ENCODE results near the gene ATP9B. TPM values are rescaled to one million over a fixed set of nuclear protein-coding genes. Genes with fewer than 3 reads are reported as not detected.

The ATP9B gene
- total RNA-seq, 1 donor from 2014 or later, result 10.8 TPM

DNA sequence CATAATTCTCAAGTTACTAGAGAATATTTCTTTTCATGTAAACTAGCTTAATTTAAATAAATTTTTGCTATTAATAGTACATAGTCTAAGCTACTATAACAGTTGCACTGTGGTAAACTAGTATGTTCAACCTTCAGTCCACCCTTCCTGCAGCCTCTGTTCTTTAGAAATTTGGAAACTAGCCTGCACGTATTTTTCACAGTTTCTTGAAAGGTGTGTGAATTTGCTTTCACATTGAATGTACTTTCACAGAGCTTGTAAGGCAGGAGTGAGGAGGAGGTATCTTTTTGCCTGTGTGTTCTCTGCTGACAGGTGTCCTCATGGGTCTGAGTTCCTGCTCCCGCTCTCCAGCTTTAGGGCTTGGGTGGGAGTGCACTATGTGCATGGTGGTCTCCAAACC, 117.5 kb downstream of the ATP9B start:
- Histone ChIP-seq H3K36me3 (ENCODE audit: control insufficient read depth, insufficient read depth, low read length) (no peaks in the 10 kb centered on the region), H3K4me3 (ENCODE audit: low read depth, low read length) (no peak overlapping the region), H3K27me3 (ENCODE audit: control insufficient read depth, insufficient read depth, low read length) (no peaks in the 10 kb centered on the region)
- no peak for TF ChIP-seq CTCF (IDR thresholded peaks at IDR 0.05; ENCODE audit: insufficient read depth, low read length, severe bottlenecking)
- no peak for FAIRE-seq
- DNase-seq (ENCODE audit: low read depth), result no peak

DNA sequence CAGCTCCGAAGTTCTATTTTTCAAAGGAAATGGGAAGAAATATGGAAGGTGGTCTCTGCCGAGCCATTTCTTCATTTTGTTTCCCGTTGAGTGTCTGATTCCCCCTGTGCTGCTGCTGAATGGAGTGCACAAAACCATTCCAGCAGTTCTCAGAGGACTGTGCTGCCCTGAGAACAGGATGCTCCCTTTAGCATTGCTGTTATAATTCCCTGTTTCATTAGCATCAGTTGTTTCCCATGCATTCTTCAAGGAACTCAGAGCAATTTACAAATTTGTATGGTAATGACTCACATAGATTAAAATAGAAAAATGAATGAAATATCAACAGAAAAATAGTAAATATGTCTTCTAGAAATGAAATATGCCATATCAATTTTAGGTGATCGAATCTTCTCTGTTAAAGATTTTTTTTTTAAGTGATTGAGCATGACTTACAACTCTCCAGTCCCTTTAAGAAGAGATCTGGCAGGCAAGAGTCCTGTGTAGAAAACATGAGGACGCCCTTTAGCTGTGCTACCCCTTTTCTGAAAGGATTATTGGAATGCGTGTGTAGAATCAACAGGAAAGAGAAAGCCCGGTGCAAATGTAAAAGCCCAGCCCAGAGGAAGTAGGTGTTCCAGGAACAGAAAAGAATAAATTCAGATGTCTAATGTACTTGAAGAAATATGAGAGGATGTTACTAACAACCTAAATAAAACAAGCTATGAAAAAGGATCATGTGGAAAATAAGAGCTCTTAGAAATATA, 118.5 kb downstream of the ATP9B start:
- no peak for TF ChIP-seq CTCF (IDR thresholded peaks at IDR 0.05; ENCODE audit: insufficient read depth, low read length, severe bottlenecking)

DNA sequence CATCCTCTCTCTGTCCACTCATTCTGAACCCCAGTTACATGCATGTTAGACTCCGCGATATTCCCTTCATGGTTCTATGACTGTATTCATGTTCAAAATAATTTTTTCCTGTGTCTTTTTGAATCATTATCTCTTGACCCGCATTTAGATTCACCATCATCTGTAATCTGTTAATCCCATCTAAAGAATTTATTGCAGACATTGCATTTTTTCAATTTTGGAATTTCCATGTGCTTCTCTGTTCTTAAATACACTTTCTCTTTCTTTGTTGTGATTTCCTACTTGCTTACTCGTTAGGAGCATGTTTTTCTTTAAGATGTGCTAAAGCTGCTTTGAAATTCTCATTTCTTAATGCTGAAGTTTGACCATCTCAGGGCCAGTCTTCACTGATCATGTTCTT, 122.2 kb downstream of the ATP9B start:
- FAIRE-seq, result no peak
- H3K36me3 ChIP-seq (ENCODE audit: control insufficient read depth, insufficient read depth, low read length), result no peaks in the 10 kb centered on the region

More for the DNA sequence above, 118.5 kb downstream of the ATP9B start:
- FAIRE-seq, result no peak
- DNase-seq (ENCODE audit: low read depth), result no peak
- Histone ChIP-seq H3K27me3 (ENCODE audit: control insufficient read depth, insufficient read depth, low read length) (no peaks in the 10 kb centered on the region), H3K4me3 (ENCODE audit: low read depth, low read length) (no peak overlapping the region), H3K36me3 (ENCODE audit: control insufficient read depth, insufficient read depth, low read length) (no peaks in the 10 kb centered on the region)

DNA sequence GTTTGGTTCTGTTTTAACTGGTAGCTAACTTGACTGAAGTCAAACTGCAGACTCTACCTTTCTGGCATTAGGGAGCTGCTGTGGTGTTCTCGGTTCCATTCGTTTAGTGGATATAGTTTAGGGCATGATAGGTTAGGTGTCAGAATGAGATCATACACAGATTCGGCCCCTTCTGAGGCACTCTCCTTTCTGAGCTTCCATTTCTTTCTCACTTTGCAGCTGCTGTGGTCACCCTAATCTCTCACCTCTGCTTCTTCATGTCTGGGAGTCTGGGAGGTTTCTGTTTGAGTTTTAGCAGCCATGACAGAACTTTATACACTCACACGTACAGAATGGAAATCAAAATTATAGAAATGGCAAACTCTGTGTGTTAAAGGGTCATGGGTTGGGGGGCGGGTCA, 122.8 kb downstream of the ATP9B start:
- Histone ChIP-seq H3K27me3 (ENCODE audit: control insufficient read depth, insufficient read depth, low read length) (no peaks in the 10 kb centered on the region), H3K36me3 (ENCODE audit: control insufficient read depth, insufficient read depth, low read length) (no peaks in the 10 kb centered on the region), H3K4me3 (ENCODE audit: low read depth, low read length) (no peak overlapping the region)
- DNase-seq (ENCODE audit: low read depth) (no peak), FAIRE-seq (no peak)
- TF ChIP-seq CTCF (IDR thresholded peaks at IDR 0.05; ENCODE audit: insufficient read depth, low read length, severe bottlenecking), result no peak

More for the DNA sequence above, 122.2 kb downstream of the ATP9B start:
- H3K4me3 ChIP-seq (ENCODE audit: low read depth, low read length), result no peak overlapping the region
- no peaks in the 10 kb centered on the region for H3K27me3 ChIP-seq (ENCODE audit: control insufficient read depth, insufficient read depth, low read length)
- TF ChIP-seq CTCF (IDR thresholded peaks at IDR 0.05; ENCODE audit: insufficient read depth, low read length, severe bottlenecking), result no peak
- no peak for DNase-seq (ENCODE audit: low read depth)

DNA sequence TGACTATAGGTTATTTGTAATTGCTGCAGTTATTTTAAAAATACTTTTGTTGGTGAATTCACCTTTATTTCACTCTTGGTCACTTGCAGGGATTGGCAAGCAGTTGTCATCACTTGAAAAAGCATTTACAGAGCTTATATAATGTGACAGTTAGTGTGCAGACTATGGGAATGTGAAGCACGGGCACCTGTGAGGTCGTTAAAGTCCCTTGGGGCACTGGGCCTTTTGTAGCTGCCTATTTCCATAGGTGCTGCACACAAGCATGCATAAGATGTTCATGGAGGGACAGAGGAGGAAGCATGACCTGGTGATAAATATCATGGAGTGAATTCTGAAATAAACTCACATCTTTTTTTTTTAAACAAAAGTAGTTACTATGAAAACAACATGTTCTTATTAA, 124.6 kb downstream of the ATP9B start:
- FAIRE-seq (no peak), DNase-seq (ENCODE audit: low read depth) (no peak)

More for the DNA sequence above, 124.6 kb downstream of the ATP9B start:
- Histone ChIP-seq H3K27me3 (ENCODE audit: control insufficient read depth, insufficient read depth, low read length) (no peaks in the 10 kb centered on the region), H3K4me3 (ENCODE audit: low read depth, low read length) (no peak overlapping the region), H3K36me3 (ENCODE audit: control insufficient read depth, insufficient read depth, low read length) (no peaks in the 10 kb centered on the region)
- no peak for TF ChIP-seq CTCF (IDR thresholded peaks at IDR 0.05; ENCODE audit: insufficient read depth, low read length, severe bottlenecking)
